GM12878 (cell line): ENCODE results near the gene KIF6. TPM values are rescaled to one million over a fixed set of nuclear protein-coding genes. Genes with fewer than 3 reads are reported as not detected.

Source experiments
- ATAC-seq: fragments of 200-7000 bp; cut with Tn5 transposase; 3 replicates; pipeline ENCODE4 v1.9.1; 2020; ENCODE audit warnings: mild to moderate bottlenecking, moderate library complexity
- BruUV-seq: library from RNA; stranded (reverse); fragments of 400-500 nt; replicated peaks from 2 replicates; lab custom pipeline; 2021; lab: Mats Ljungman, UMichigan
- CTCF ChIA-PET: fragments of 300-600 bp; sonication (Branson Sonifier 250); formaldehyde crosslinking; extraction: SDS; loops from one replicate; lab custom pipeline; 2021; ENCODE audit warnings: inconsistent platforms; lab: Yijun Ruan, JAX
- POLR2A ChIA-PET: fragments of 350-600 bp; formaldehyde crosslinking; extraction: SDS; loops from one replicate; lab custom pipeline; 2021; ENCODE audit warnings: inconsistent platforms; lab: Charles Lee
- RAD21 ChIA-PET: fragments of 300-600 bp; sonication (Branson Sonifier 250); formaldehyde crosslinking; loops from one replicate; lab custom pipeline; 2023; ENCODE audit warnings: antibody characterized with exemption; ENCODE audit not compliant: unreplicated experiment; lab: Charles Lee
- SMC1A ChIA-PET: fragments of 300-600 bp; sonication (Branson Sonifier 250); formaldehyde crosslinking; loops from one replicate; lab custom pipeline; 2023; ENCODE audit not compliant: unreplicated experiment, uncharacterized antibody; lab: Charles Lee
- DNase-seq: peaks from one replicate; pipeline ENCODE4 v3.0.0-alpha.2; 2011; ENCODE audit warnings: low read depth, low spot score
- FAIRE-seq: peaks from 3 replicates; lab custom pipeline; 2011; peaks lifted over from hg19 to GRCh38; lab: Jason Lieb, UNC
- H2AFZ ChIP-seq: 2 replicates; pipeline ENCODE4 v1.6.0; 2011; ENCODE audit warnings: low read depth, low read length, control low read depth; ENCODE audit not compliant: control insufficient read depth
- H3K27ac ChIP-seq: 2 replicates; pipeline ENCODE4 v1.5.1; 2011; ENCODE audit warnings: control low read depth; ENCODE audit not compliant: control insufficient read depth, insufficient read depth
- H3K27me3 ChIP-seq, 2 experiments: replicated peaks in 1 of 2; 2 replicates each; pipeline versions ENCODE4 v1.6.0 to v1.6.1; 2011; ENCODE audit warnings: low read length in 1 of 2; ENCODE audit not compliant: control insufficient read depth in 2 of 2, insufficient read depth in 2 of 2
- H3K36me3 ChIP-seq, 2 experiments: 2 replicates each; pipeline ENCODE4 v1.5.1; 2011; ENCODE audit warnings: low read length in 1 of 2; ENCODE audit not compliant: control insufficient read depth in 2 of 2, insufficient read depth in 2 of 2
- H3K4me1 ChIP-seq: 2 replicates; pipeline ENCODE4 v1.6.1; 2011; ENCODE audit warnings: mild to moderate bottlenecking, low read length, moderate library complexity, mixed read lengths; ENCODE audit not compliant: control insufficient read depth, insufficient read depth
- H3K4me2 ChIP-seq: 2 replicates; pipeline ENCODE4 v1.6.0; 2011; ENCODE audit warnings: control low read depth; ENCODE audit not compliant: control insufficient read depth, insufficient read depth
- H3K4me3 ChIP-seq: fragments of 200-600 bp; sonication (generic); 2 replicates; pipeline ENCODE4 v1.5.1; 2016
- H3K79me2 ChIP-seq: 2 replicates; pipeline ENCODE4 v1.6.0; 2011; ENCODE audit warnings: low read length; ENCODE audit not compliant: control insufficient read depth, insufficient read depth
- H3K9ac ChIP-seq: 2 replicates; pipeline ENCODE4 v1.8.0; 2011; ENCODE audit warnings: low read length, control low read depth, mixed read lengths; ENCODE audit not compliant: control insufficient read depth, insufficient read depth
- H3K9me3 ChIP-seq: replicated peaks from 3 replicates; pipeline ENCODE4 v1.5.1; 2011; ENCODE audit warnings: mild to moderate bottlenecking, low read length; ENCODE audit not compliant: control insufficient read depth, insufficient read depth
- H4K20me1 ChIP-seq: 2 replicates; pipeline ENCODE4 v1.6.0; 2011; ENCODE audit not compliant: control insufficient read depth, insufficient read depth
- MTA3 ChIP-seq: IDR thresholded peaks from 2 replicates; pipeline ENCODE4 v1.6.1; 2012; ENCODE audit warnings: low read length, inconsistent platforms, borderline replicate concordance
- SMARCA5 ChIP-seq: fragments of 450-650 bp; IDR thresholded peaks from 2 replicates; pipeline ENCODE4 v1.6.1; 2017; ENCODE audit warnings: mild to moderate bottlenecking
- TCF12 ChIP-seq: IDR thresholded peaks from 2 replicates; pipeline ENCODE4 v1.6.1; 2011; ENCODE audit warnings: low read depth, mild to moderate bottlenecking, low read length
- ZSCAN29 ChIP-seq: fragments of 450-650 bp; IDR thresholded peaks from 2 replicates; pipeline ENCODE4 v1.6.1; 2017; ENCODE audit warnings: mild to moderate bottlenecking, moderate library complexity
- WGBS: methylation state at CpG from one replicate; pipeline ENCODE4 v1.1.6; 2016; ENCODE audit warnings: low lambda C conversion rate; ENCODE audit not compliant: insufficient replicate concordance, insufficient coverage; ENCODE audit errors: missing lambda C conversion rate; 5-methylcytosine and 5-hydroxymethylcytosine counted together
- in situ Hi-C: fragments of 300-500 bp; cut with MboI; formaldehyde crosslinking; loops from 9 replicates; pipeline ENCODE4 v1.14.3; 2018; ENCODE audit warnings: mixed read lengths
- intact Hi-C: fragments of 100-400 bp; cut with micrococcal nuclease; formaldehyde crosslinking; loops from one replicate; pipeline ENCODE4 v1.14.2; 2022; ENCODE audit not compliant: unreplicated experiment
- polyA plus RNA-seq, 11 experiments: library from polyadenylated mRNA; depleted of rRNA in 4 of 11; unstranded in 6 of 11; stranded (reverse) in 5 of 11; fragments of >200 nt; fragmentation: Nextera tagmentation in 4 of 11; fragmentation: Illumina TruSeq in 1 of 11; extraction: Ambion mirVana in 4 of 11; extraction: Trizol in 1 of 11; gene quantifications; 1 replicate in 1 of 11; 2 replicates in 10 of 11; pipeline versions ENCODE4 v1.2.1 to v1.2.3, GENCODE V29; 2011 to 2016; ENCODE audit warnings: inconsistent platforms in 2 of 11, missing spikeins in 2 of 11, low read depth in 1 of 11
- total RNA-seq, 4 experiments: library from RNA; depleted of rRNA in 3 of 4; stranded (reverse); fragments of >200 nt in 3 of 4; fragmentation: Illumina TruSeq in 1 of 4; extraction: Trizol in 1 of 4; gene quantifications; 2 replicates each; pipeline versions ENCODE4 v1.2.1 to v1.2.3, GENCODE V29; 2013 to 2021
- TF ChIP-seq, protein P1 (sequence below), 3 experiments: IDR thresholded peaks in 2 of 3; conservative IDR thresholded peaks in 1 of 3; 2 replicates each; pipeline ENCODE4 v1.5.1; 2011; ENCODE audit warnings: low read depth in 3 of 3, low read length in 3 of 3, mild to moderate bottlenecking in 3 of 3, control low read depth in 2 of 3, moderate library complexity in 2 of 3, inconsistent platforms in 1 of 3, mixed read lengths in 1 of 3; ENCODE audit not compliant: control insufficient read depth in 2 of 3, insufficient read depth in 1 of 3; ENCODE audit errors: extremely low read depth in 1 of 3

Gene KIF6
- total and polyA plus RNA-seq, 10 of the 15 experiments (the other 5 are each of a cell fraction or from before 2014, with no cell fraction given): 0.09 to 1.0 (median 0.28) TPM

DNA sequence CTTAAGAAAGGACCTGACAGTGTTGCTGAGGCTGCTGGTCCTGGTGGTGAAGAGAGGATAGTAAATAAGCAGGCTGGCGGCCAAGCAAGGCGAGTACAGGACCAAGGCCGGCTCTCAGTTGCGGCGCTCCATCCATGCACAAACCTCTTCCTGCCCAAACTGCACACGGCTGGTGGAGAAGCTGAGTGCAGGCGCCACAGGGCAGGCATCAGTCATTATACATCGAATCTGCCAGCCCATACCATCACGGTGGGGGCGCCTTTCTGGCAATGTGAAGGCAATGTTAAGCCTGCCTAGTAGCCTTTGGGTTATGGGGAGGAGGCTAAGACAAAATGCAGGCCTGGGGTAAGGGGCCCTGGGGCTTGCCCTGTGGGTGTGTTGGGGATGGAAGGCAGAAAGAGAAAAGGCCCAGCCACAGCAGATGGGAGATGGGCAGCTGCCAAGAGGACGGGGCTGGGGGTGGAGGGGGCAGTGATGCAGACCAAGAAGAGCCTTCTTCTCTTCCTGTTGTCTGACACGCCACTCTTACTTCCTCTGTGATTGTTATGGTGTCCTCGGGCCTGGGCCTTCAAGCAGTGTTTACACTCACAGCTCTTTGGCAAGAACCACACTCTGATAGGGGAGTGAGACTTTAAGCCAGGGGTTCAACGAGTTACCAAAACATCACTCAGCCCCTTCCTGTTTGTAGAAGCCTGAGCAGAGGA, 382.4 kb downstream of the KIF6 start:
- Histone ChIP-seq H2AFZ (peak overlapping the region; percentile 84), H3K4me1 (peaks cover 7% of the 10 kb centered on the region), H3K4me3 (no peak overlapping the region), H3K9ac (no peak overlapping the region), H3K9me3 (no peaks in the 10 kb centered on the region; the same call in 2 of the 3 replicates), H4K20me1 (no peaks in the 10 kb centered on the region), H3K27me3 (no peaks in the 10 kb centered on the region), H3K79me2 (no peaks in the 10 kb centered on the region), H3K27ac (no peak overlapping the region), H3K36me3 (no peaks in the 10 kb centered on the region), H3K4me2 (peak overlapping the region; percentile 41; the same call in 1 of the 2 replicates)
- RAD21 ChIA-PET: interaction anchor here (1.6 kb wide), 1 partner anchor 15 kb away, joined by 5 read pairs; no protein-coding TSS in a partner anchor
- WGBS: 40% methylated on average over 14 of the region's 14 CpGs
- CTCF ChIA-PET: interaction anchor here (0.6 to 1.4 kb wide), 2 partner anchors 37 to 40 kb away, joined by 3 read pairs; no protein-coding TSS in a partner anchor
- ATAC-seq (peak; percentile 55), FAIRE-seq (peak; percentile 57), DNase-seq (no peak)
- POLR2A ChIA-PET: interaction anchor here (0.6 kb wide), 1 partner anchor 504 kb away, joined by 3 read pairs; no protein-coding TSS in a partner anchor
- in situ Hi-C loops: no loop called here
- SMC1A ChIA-PET: interaction anchor here (0.6 to 1.1 kb wide), 2 partner anchors 15 to 1522 kb away, joined by 3 read pairs; no protein-coding TSS in a partner anchor
- TF ChIP-seq TCF12 (no peak), ZSCAN29 (no peak), MTA3 (no peak), SMARCA5 (no peak)
- TF ChIP-seq, protein P1, sequence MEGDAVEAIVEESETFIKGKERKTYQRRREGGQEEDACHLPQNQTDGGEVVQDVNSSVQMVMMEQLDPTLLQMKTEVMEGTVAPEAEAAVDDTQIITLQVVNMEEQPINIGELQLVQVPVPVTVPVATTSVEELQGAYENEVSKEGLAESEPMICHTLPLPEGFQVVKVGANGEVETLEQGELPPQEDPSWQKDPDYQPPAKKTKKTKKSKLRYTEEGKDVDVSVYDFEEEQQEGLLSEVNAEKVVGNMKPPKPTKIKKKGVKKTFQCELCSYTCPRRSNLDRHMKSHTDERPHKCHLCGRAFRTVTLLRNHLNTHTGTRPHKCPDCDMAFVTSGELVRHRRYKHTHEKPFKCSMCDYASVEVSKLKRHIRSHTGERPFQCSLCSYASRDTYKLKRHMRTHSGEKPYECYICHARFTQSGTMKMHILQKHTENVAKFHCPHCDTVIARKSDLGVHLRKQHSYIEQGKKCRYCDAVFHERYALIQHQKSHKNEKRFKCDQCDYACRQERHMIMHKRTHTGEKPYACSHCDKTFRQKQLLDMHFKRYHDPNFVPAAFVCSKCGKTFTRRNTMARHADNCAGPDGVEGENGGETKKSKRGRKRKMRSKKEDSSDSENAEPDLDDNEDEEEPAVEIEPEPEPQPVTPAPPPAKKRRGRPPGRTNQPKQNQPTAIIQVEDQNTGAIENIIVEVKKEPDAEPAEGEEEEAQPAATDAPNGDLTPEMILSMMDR (IDR thresholded peaks at IDR 0.05 in 2 of 3, conservative IDR thresholded peaks at IDR 0.05 in 1 of 3; ENCODE audit: control insufficient read depth in 2 of 3, extremely low read depth in 1 of 3, insufficient read depth in 1 of 3, low read depth in 3 of 3, low read length in 3 of 3): no peak
- BruUV-seq: no TSS peak
- intact Hi-C loops: loop anchor here (10.0 kb wide), 1 partner anchor 962 kb away; no protein-coding TSS in a partner anchor
